Loucy (cell line): Measurements from ENCODE around the gene WWOX.

ENCODE experiments used
- H2AFZ ChIP-seq: fragments of 200-600 bp; sonication (generic); 2 replicates; pipeline ENCODE4 v1.6.0; 2016; ENCODE audit warnings: antibody characterized with exemption, mild to moderate bottlenecking, low read length, moderate library complexity
- H3F3A ChIP-seq: fragments of 200-600 bp; 2 replicates; pipeline ENCODE4 v1.6.0; 2016; ENCODE audit warnings: antibody characterized with exemption, low read depth, mild to moderate bottlenecking
- H3K27me3 ChIP-seq: fragments of 200-600 bp; sonication (generic); 2 replicates; pipeline ENCODE4 v1.6.1; 2014; ENCODE audit warnings: low read length, mild to moderate bottlenecking; ENCODE audit not compliant: insufficient read depth, poor library complexity, severe bottlenecking
- H3K36me3 ChIP-seq: fragments of 200-600 bp; sonication (generic); 2 replicates; pipeline ENCODE4 v1.6.1; 2016; ENCODE audit warnings: low read length; ENCODE audit not compliant: insufficient read depth
- H3K4me1 ChIP-seq: fragments of 200-600 bp; sonication (generic); 2 replicates; pipeline ENCODE4 v1.5.1; 2014; ENCODE audit warnings: low read length, mild to moderate bottlenecking; ENCODE audit not compliant: insufficient read depth, poor library complexity, severe bottlenecking
- H3K4me2 ChIP-seq: fragments of 200-600 bp; sonication (generic); 2 replicates; pipeline ENCODE4 v1.6.0; 2014; ENCODE audit warnings: antibody characterized with exemption, low read length, low read depth, mild to moderate bottlenecking; ENCODE audit not compliant: poor library complexity, severe bottlenecking
- H3K4me3 ChIP-seq: fragments of 200-600 bp; sonication (generic); 2 replicates; pipeline ENCODE4 v1.5.1; 2014; ENCODE audit warnings: low read length, mild to moderate bottlenecking, mixed read lengths; ENCODE audit not compliant: poor library complexity, severe bottlenecking
- H3K79me2 ChIP-seq: fragments of 200-600 bp; sonication (generic); 2 replicates; pipeline ENCODE4 v1.6.1; 2014; ENCODE audit warnings: low read length; ENCODE audit not compliant: insufficient read depth
- H3K9ac ChIP-seq: fragments of 200-600 bp; sonication (generic); 2 replicates; pipeline ENCODE4 v1.6.0; 2014; ENCODE audit warnings: mild to moderate bottlenecking, low read depth, low read length, moderate library complexity; ENCODE audit not compliant: poor library complexity, severe bottlenecking
- H3K9me2 ChIP-seq: fragments of 200-600 bp; sonication (generic); replicated peaks from 2 replicates; pipeline ENCODE4 v1.6.1; 2016; ENCODE audit warnings: low read depth, low read length, mixed read lengths
- H3K9me3 ChIP-seq: fragments of 200-600 bp; sonication (generic); 2 replicates; pipeline ENCODE4 v1.6.1; 2014; ENCODE audit warnings: mild to moderate bottlenecking, antibody characterized with exemption, low read length, low read depth; ENCODE audit not compliant: insufficient read depth
- H4K20me1 ChIP-seq: fragments of 200-600 bp; sonication (generic); 2 replicates; pipeline ENCODE4 v1.6.0; 2014; ENCODE audit warnings: antibody characterized with exemption, low read length, mild to moderate bottlenecking; ENCODE audit not compliant: insufficient read depth, poor library complexity, severe bottlenecking
- EZH2phosphoT487 ChIP-seq: fragments of 200-600 bp; IDR thresholded peaks from 2 replicates; pipeline ENCODE4 v1.6.1; 2018; ENCODE audit warnings: antibody characterized with exemption, mild to moderate bottlenecking, moderate library complexity, borderline replicate concordance
- TF ChIP-seq, protein P1 (sequence below): fragments of 200-600 bp; sonication (generic); conservative IDR thresholded peaks from 2 replicates; pipeline ENCODE4 v1.5.1; 2014; ENCODE audit warnings: mild to moderate bottlenecking, antibody characterized with exemption, low read length

WWOX gene

DNA sequence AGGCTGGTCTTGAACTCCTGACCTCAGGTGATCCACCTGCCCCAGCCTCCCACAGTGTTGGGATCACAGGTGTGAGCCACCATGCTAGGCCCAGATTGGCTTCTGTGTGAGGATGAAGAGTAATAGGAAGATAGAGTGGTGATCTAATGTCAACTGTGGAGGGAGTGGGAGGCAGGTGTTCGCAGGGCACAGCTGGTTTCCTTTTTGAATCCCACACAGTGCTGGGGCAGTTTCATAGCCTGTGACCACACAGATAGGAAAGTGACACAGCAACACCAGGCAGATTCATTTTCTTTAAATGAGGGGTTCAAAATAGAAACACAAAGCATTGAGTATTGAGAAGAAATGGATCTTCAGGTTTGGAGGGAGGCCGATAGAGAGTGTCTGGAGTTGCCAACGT, 540.3 kb downstream of the WWOX start:
- peak overlapping the region; percentile 9 for H3K4me3 ChIP-seq
- H3K79me2 ChIP-seq: no peaks in the 10 kb centered on the region
- H3K4me2 ChIP-seq: peak overlapping the region; percentile 59
- H3F3A ChIP-seq: no peaks in the 10 kb centered on the region
- H3K36me3 ChIP-seq: no peaks in the 10 kb centered on the region
- TF ChIP-seq, protein P1, sequence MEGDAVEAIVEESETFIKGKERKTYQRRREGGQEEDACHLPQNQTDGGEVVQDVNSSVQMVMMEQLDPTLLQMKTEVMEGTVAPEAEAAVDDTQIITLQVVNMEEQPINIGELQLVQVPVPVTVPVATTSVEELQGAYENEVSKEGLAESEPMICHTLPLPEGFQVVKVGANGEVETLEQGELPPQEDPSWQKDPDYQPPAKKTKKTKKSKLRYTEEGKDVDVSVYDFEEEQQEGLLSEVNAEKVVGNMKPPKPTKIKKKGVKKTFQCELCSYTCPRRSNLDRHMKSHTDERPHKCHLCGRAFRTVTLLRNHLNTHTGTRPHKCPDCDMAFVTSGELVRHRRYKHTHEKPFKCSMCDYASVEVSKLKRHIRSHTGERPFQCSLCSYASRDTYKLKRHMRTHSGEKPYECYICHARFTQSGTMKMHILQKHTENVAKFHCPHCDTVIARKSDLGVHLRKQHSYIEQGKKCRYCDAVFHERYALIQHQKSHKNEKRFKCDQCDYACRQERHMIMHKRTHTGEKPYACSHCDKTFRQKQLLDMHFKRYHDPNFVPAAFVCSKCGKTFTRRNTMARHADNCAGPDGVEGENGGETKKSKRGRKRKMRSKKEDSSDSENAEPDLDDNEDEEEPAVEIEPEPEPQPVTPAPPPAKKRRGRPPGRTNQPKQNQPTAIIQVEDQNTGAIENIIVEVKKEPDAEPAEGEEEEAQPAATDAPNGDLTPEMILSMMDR: no peak
- TF ChIP-seq EZH2phosphoT487: no peak
- no peak overlapping the region for H2AFZ ChIP-seq
- H4K20me1 ChIP-seq: no peaks in the 10 kb centered on the region
- H3K4me1 ChIP-seq: peaks cover 45% of the 10 kb centered on the region
- H3K27me3 ChIP-seq: no peaks in the 10 kb centered on the region
- no peaks in the 10 kb centered on the region for H3K9me2 ChIP-seq
- peak overlapping the region; percentile 34 for H3K9ac ChIP-seq
- no peaks in the 10 kb centered on the region for H3K9me3 ChIP-seq

DNA sequence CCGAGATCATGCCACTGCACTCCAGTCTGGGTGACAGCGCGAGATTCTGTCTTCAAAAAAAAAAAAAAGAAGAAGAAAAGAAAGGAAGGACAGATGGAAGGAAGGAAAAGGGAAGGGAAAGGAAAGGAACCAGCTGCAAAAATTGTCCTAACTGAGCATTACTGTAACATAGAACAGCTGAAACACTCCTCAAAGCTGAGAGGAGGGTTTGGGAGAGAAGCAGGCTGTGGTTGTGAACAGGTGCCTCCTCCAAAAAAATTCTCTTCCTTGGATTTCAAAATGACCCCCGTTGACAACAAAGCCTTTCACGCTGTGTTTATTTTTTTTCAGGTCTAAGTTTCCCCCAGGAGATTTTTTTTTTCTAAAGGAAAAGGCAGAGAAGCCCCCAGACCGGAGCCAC, 541.4 kb downstream of the WWOX start:
- Histone ChIP-seq H3K9me3 (no peaks in the 10 kb centered on the region), H3K4me2 (peak overlapping the region; percentile 34), H3K27me3 (no peaks in the 10 kb centered on the region), H3K36me3 (no peaks in the 10 kb centered on the region), H3K9me2 (no peaks in the 10 kb centered on the region), H3K9ac (peak overlapping the region; percentile 34), H3F3A (no peaks in the 10 kb centered on the region), H3K4me1 (peaks cover 50% of the 10 kb centered on the region), H4K20me1 (no peaks in the 10 kb centered on the region), H2AFZ (no peak overlapping the region), H3K79me2 (no peaks in the 10 kb centered on the region), H3K4me3 (peak overlapping the region; percentile 6)
- no peak for TF ChIP-seq EZH2phosphoT487
- TF ChIP-seq, protein P1: no peak

DNA sequence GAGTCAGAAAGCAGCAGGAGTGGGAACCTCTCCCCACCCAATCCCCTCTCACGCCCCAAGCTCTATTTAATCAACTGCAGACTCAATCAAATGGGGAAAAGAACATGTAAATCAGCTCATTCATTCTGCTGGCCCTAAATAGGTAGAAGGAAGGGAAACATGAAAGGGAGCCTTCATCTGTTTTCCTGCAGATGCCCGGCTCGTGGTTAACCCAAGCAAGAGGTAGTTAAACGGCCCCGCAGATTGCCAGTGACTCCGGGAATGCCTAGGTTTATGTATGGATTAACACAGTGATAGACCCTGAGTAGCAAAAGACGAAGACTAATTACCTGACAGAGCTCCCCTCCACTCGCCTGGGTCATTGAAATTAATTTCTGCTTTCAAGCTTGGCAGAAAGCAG, 542.0 kb downstream of the WWOX start:
- Histone ChIP-seq H3K9me3 (no peaks in the 10 kb centered on the region), H3K4me3 (peak overlapping the region; percentile 6), H3K79me2 (no peaks in the 10 kb centered on the region), H2AFZ (no peak overlapping the region), H3K36me3 (no peaks in the 10 kb centered on the region), H3K27me3 (no peaks in the 10 kb centered on the region), H3F3A (no peaks in the 10 kb centered on the region), H3K9me2 (no peaks in the 10 kb centered on the region), H3K4me2 (peak overlapping the region; percentile 34), H3K9ac (peak overlapping the region; percentile 34), H4K20me1 (no peaks in the 10 kb centered on the region), H3K4me1 (peaks cover 50% of the 10 kb centered on the region)
- TF ChIP-seq EZH2phosphoT487: no peak
- TF ChIP-seq, protein P1: no peak
